CD4-positive, CD25-positive, alpha-beta regulatory T cell (primary cell): ENCODE measurements around the gene NR2F1. TPM values are rescaled to one million over a fixed set of nuclear protein-coding genes. Genes with fewer than 3 reads are reported as not detected.

Experiments
- ATAC-seq, 2 donors: fragments of 150-1000 bp; cut with Tn5 transposase; one replicate each; pipeline ENCODE4 v1.10.0; 2021; ENCODE audit warnings: low read depth in 2 of 2, moderate number of reproducible peaks in 2 of 2, moderate library complexity in 1 of 2
- DNase-seq, 3 donors: peaks; one replicate each; pipeline versions ENCODE4 v3.0.0 to v3.0.0-alpha.2; 2012 to 2022; ENCODE audit warnings: mixed read lengths in 1 of 3
- H3K27ac ChIP-seq: one replicate; pipeline ENCODE4 v1.7.0; 2013; ENCODE audit warnings: mild to moderate bottlenecking, low read length; ENCODE audit not compliant: insufficient read depth, poor library complexity, severe bottlenecking
- H3K27me3 ChIP-seq: one replicate; pipeline ENCODE4 v1.7.0; 2013; ENCODE audit warnings: low read length; ENCODE audit not compliant: control insufficient read depth, insufficient read depth
- H3K36me3 ChIP-seq: one replicate; pipeline ENCODE4 v1.7.0; 2013; ENCODE audit warnings: mild to moderate bottlenecking, low read length, moderate library complexity; ENCODE audit not compliant: control insufficient read depth, insufficient read depth
- H3K4me1 ChIP-seq: 2 replicates; pipeline ENCODE4 v1.7.0; 2013; ENCODE audit warnings: mild to moderate bottlenecking, low read length; ENCODE audit not compliant: insufficient read depth, control insufficient read depth, poor library complexity, severe bottlenecking
- H3K4me3 ChIP-seq: one replicate; pipeline ENCODE4 v1.7.0; 2013; ENCODE audit warnings: low read depth, mild to moderate bottlenecking, low read length, moderate library complexity
- H3K9me3 ChIP-seq, 2 experiments: 1 replicate in 1 of 2; 2 replicates in 1 of 2; pipeline ENCODE4 v1.7.0; 2013; ENCODE audit warnings: low read length in 2 of 2, mild to moderate bottlenecking in 1 of 2, moderate library complexity in 1 of 2; ENCODE audit not compliant: control insufficient read depth in 2 of 2
- H3K27ac Mint-ChIP-seq, 3 donors: one replicate each; pipeline ENCODE4 v1.8.0; 2020 to 2022; ENCODE audit warnings: mild to moderate bottlenecking in 3 of 3, mixed read lengths in 3 of 3, moderate library complexity in 2 of 3
- H3K27me3 Mint-ChIP-seq: one replicate; pipeline ENCODE4 v1.8.0; 2022; ENCODE audit warnings: mild to moderate bottlenecking, mixed read lengths
- H3K36me3 Mint-ChIP-seq: one replicate; pipeline ENCODE4 v1.8.0; 2020; ENCODE audit warnings: mixed read lengths
- H3K4me1 Mint-ChIP-seq, 4 donors: one replicate each; pipeline ENCODE4 v1.8.0; 2020 to 2022; ENCODE audit warnings: mixed read lengths in 4 of 4, mild to moderate bottlenecking in 1 of 4
- H3K4me3 Mint-ChIP-seq, 4 donors: one replicate each; pipeline ENCODE4 v1.8.0; 2020 to 2022; ENCODE audit warnings: mild to moderate bottlenecking in 4 of 4, mixed read lengths in 4 of 4, moderate library complexity in 3 of 4
- H3K9me3 Mint-ChIP-seq, 7 donors: one replicate each; pipeline ENCODE4 v1.8.0; 2020 to 2022; ENCODE audit warnings: mixed read lengths in 7 of 7, mild to moderate bottlenecking in 3 of 7, moderate library complexity in 2 of 7
- polyA plus RNA-seq, 4 donors: library from polyadenylated mRNA; unstranded; fragments of 300-500 nt; fragmentation: Illumina TruSeq; gene quantifications; one replicate each; pipeline ENCODE4 v1.2.3, GENCODE V29; 2021
- total RNA-seq: library from RNA; stranded (reverse); gene quantifications from one replicate; pipeline ENCODE4 v1.2.3, GENCODE V29; 2022

The NR2F1 gene
- total and polyA plus RNA-seq, 5 donors from 2014 or later, result not detected

GRCh38 chr5:93607367-93608258, 24.6 kb downstream of the NR2F1 start:
- H3K36me3 ChIP-seq, result no peaks in the 10 kb centered on the region
- peaks cover 13% of the 10 kb centered on the region for H3K4me1 ChIP-seq
- peak; percentile 23 to 58 (median 52) for DNase-seq
- peaks cover 0 to 15% (median 2%) of the 10 kb centered on the region in 7 donors for H3K9me3 Mint-ChIP-seq
- peak overlapping the region in 3 of 4 donors; percentile 11 to 68 (median 41) for H3K4me3 Mint-ChIP-seq
- H3K27me3 Mint-ChIP-seq, result peaks cover 85% of the 10 kb centered on the region
- H3K36me3 Mint-ChIP-seq, result no peaks in the 10 kb centered on the region
- no peak overlapping the region for H3K27ac Mint-ChIP-seq
- H3K27ac ChIP-seq, result no peak overlapping the region
- H3K4me3 ChIP-seq, result peak overlapping the region; percentile 56
- H3K27me3 ChIP-seq, result peaks cover 85% of the 10 kb centered on the region
- peak; percentile 62 to 75 for ATAC-seq
- H3K9me3 ChIP-seq, result peaks cover 3 to 13% of the 10 kb centered on the region in 2 experiments
- H3K4me1 Mint-ChIP-seq, result peaks cover under 1 to 27% (median 14%) of the 10 kb centered on the region in 4 donors

- Mint-ChIP-seq H3K4me3 (no peak overlapping the region), H3K4me1 (peaks cover 5 to 27% (median 15%) of the 10 kb centered on the region in 4 donors), H3K27me3 (peaks cover 95% of the 10 kb centered on the region), H3K36me3 (no peaks in the 10 kb centered on the region), H3K9me3 (peaks cover 0 to 10% (median 2%) of the 10 kb centered on the region in 7 donors), H3K27ac (no peak overlapping the region)
- Histone ChIP-seq H3K27me3 (peaks cover 84% of the 10 kb centered on the region), H3K36me3 (no peaks in the 10 kb centered on the region), H3K27ac (no peak overlapping the region), H3K4me1 (peaks cover 13% of the 10 kb centered on the region), H3K4me3 (no peak overlapping the region), H3K9me3 (peaks cover 3 to 13% of the 10 kb centered on the region in 2 experiments)
- DNase-seq (no peak), ATAC-seq (no peak)
Measured at GRCh38 chr5:93608855-93609254, 25.8 kb downstream of the NR2F1 start.

- peaks cover 3 to 13% of the 10 kb centered on the region in 2 experiments for H3K9me3 ChIP-seq
- no peaks in the 10 kb centered on the region for H3K36me3 ChIP-seq
- H3K4me3 ChIP-seq, result no peak overlapping the region
- Mint-ChIP-seq H3K4me1 (peaks cover 5 to 27% (median 15%) of the 10 kb centered on the region in 4 donors), H3K27ac (no peak overlapping the region), H3K9me3 (peaks cover 0 to 10% (median 2%) of the 10 kb centered on the region in 7 donors), H3K27me3 (peaks cover 97% of the 10 kb centered on the region), H3K36me3 (no peaks in the 10 kb centered on the region), H3K4me3 (no peak overlapping the region)
- peaks cover 85% of the 10 kb centered on the region for H3K27me3 ChIP-seq
- ATAC-seq (no peak), DNase-seq (no peak)
- peaks cover 7% of the 10 kb centered on the region for H3K4me1 ChIP-seq
- H3K27ac ChIP-seq, result no peak overlapping the region
Measured at GRCh38 chr5:93609762-93610161, 26.7 kb downstream of the NR2F1 start.

- ATAC-seq, result no peak
- H3K36me3 ChIP-seq, result no peaks in the 10 kb centered on the region
- Mint-ChIP-seq H3K4me3 (peak overlapping the region in 1 of 4 donors; percentile 21), H3K36me3 (no peaks in the 10 kb centered on the region), H3K9me3 (peaks cover 0 to 10% (median 2%) of the 10 kb centered on the region in 7 donors), H3K27me3 (peaks cover 93% of the 10 kb centered on the region), H3K27ac (no peak overlapping the region), H3K4me1 (peaks cover 5 to 27% (median 15%) of the 10 kb centered on the region in 4 donors)
- peaks cover 3 to 13% of the 10 kb centered on the region in 2 experiments for H3K9me3 ChIP-seq
- no peak for DNase-seq
- peaks cover 75% of the 10 kb centered on the region for H3K27me3 ChIP-seq
- H3K4me1 ChIP-seq, result peaks cover 7% of the 10 kb centered on the region
- no peak overlapping the region for H3K27ac ChIP-seq
- H3K4me3 ChIP-seq, result no peak overlapping the region
Measured at GRCh38 chr5:93610581-93611272, 27.7 kb downstream of the NR2F1 start.

GRCh38 chr5:93611273-93611975, 28.4 kb downstream of the NR2F1 start:
- no peak for ATAC-seq
- H3K4me3 Mint-ChIP-seq, result no peak overlapping the region

GRCh38 chr5:93611976-93612854, 29.2 kb downstream of the NR2F1 start:
- DNase-seq (no peak), ATAC-seq (no peak)
- H3K4me3 ChIP-seq, result no peak overlapping the region
- peaks cover 7% of the 10 kb centered on the region for H3K4me1 ChIP-seq
- H3K36me3 ChIP-seq, result no peaks in the 10 kb centered on the region
- peaks cover 62% of the 10 kb centered on the region for H3K27me3 ChIP-seq
- H3K4me3 Mint-ChIP-seq, result peak overlapping the region in 1 of 4 donors; percentile 36
- peaks cover 0 to 10% (median 2%) of the 10 kb centered on the region in 7 donors for H3K9me3 Mint-ChIP-seq
- no peak overlapping the region for H3K27ac ChIP-seq
- no peak overlapping the region for H3K27ac Mint-ChIP-seq
- H3K27me3 Mint-ChIP-seq, result peaks cover 83% of the 10 kb centered on the region
- H3K36me3 Mint-ChIP-seq, result peaks cover 4% of the 10 kb centered on the region
- peaks cover 5 to 27% (median 15%) of the 10 kb centered on the region in 4 donors for H3K4me1 Mint-ChIP-seq
- peaks cover 3 to 13% of the 10 kb centered on the region in 2 experiments for H3K9me3 ChIP-seq

More at GRCh38 chr5:93611273-93611975, 28.4 kb downstream of the NR2F1 start:
- H3K36me3 ChIP-seq, result no peaks in the 10 kb centered on the region
- H3K4me3 ChIP-seq, result no peak overlapping the region
- no peak for DNase-seq
- H3K9me3 ChIP-seq, result peaks cover 3 to 13% of the 10 kb centered on the region in 2 experiments
- Mint-ChIP-seq H3K27ac (peak overlapping the region in 1 of 3 donors; percentile 14), H3K4me1 (peaks cover 5 to 27% (median 15%) of the 10 kb centered on the region in 4 donors), H3K9me3 (peaks cover 0 to 10% (median 2%) of the 10 kb centered on the region in 7 donors), H3K27me3 (peaks cover 86% of the 10 kb centered on the region), H3K36me3 (peaks cover 4% of the 10 kb centered on the region)
- peaks cover 7% of the 10 kb centered on the region for H3K4me1 ChIP-seq
- H3K27ac ChIP-seq, result no peak overlapping the region
- peaks cover 68% of the 10 kb centered on the region for H3K27me3 ChIP-seq
